Uterus (tissue), 2 donors: Measurements from ENCODE around the gene CYGB.

Experiments
- CTCF ChIP-seq, 4 experiments: fragments of 200-600 bp in 2 of 4; fragments of 450-650 bp in 2 of 4; sonication (generic) in 2 of 4; IDR thresholded peaks; one replicate each; pipeline ENCODE4 v1.5.1; 2016 to 2019; ENCODE audit warnings: antibody characterized with exemption in 4 of 4, mild to moderate bottlenecking in 2 of 4, moderate library complexity in 1 of 4
- POLR2A ChIP-seq, 2 donors: fragments of 450-650 bp; IDR thresholded peaks; one replicate each; pipeline ENCODE4 v1.6.1; 2016; ENCODE audit warnings: antibody characterized with exemption in 2 of 2, mild to moderate bottlenecking in 1 of 2, moderate library complexity in 1 of 2

DNA sequence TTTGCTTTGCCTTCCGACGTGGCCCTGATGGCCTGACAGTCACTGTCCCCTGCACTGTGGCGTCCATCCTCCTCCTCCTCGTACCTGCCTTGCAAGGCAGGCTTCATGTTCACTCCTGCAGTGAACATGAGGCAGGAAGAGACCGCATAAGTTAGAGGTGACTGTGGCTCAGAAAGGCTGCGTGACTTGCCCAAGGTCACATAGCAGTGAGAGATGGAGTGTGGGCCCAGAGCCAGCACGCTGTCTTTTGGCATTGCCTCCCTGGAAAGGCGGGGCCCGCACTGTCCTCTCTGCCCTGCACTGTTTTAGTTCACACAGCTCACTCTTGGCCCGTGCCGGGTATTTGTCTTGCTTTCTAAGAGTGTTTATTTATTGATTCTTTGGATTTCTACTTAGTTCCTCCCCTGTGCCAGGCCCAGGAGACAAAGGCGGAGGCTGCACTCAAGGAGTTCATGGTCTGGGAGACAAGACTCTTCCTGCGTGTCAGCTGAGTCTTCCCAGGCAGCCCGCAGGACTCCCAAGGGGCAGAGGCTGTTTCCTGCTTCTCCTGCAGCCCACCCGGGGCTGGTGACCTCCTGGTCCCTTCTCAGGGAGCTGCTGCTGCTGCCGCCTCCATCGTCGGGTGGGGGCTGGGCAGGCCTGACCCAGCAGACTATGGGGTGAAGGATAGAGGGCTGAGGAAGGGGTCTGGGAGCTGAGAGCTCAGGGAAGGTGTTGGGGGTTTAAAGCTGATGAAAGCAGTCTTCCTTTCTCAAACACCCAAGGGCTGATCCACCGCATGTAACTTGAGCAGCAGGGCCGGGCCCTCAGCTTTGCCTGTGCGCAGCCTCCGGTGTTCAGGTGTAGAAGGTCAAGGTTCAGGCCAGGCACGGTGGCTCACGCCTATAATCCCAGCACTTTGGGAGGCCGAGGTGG, 12.7 kb downstream of the CYGB start:
- TF ChIP-seq CTCF (IDR thresholded peaks at IDR 0.05) (no peak), POLR2A (IDR thresholded peaks at IDR 0.05) (no peak)
